ENCODE results near the gene MTMR6.

DNA sequence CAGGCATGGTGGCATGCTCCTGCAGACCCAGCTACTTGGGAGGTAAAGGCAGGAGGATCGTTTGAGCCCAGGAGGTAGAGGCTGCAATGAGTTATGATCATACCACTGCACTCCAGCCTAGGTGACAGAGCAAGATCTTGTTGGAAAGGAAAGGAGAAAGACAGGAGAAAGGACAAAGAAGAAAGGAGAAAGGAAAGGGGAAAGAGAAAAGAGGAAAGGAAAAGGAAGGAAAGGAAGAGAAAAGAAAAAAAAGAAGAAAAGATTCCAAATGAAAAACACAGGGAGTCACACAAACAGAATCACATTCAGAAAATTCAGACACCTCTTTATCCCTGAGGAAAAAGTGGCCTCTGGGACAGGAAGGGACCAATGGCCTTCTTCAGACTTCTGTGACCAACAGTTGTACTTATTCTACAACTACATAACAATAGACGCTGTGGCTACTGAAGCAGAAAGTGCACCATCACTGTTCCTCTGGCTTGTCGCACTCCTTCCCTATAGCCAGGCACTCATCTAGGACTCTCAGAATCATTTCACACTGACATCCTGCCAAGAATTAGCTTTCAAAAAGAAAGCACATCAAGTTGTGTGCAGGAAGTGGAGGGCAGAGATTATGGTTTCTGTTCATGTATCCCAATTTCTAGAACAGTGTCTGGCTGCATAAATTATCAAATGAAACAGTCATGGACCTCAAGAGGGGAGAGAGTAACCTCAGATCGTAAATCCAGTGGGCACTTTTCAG lies 5.9 kb downstream of the MTMR6 start:
- TF ChIP-seq CTCF (IDR thresholded peaks at IDR 0.05) (no peak), POLR2A (IDR thresholded peaks at IDR 0.05) (no peak)

All from thyroid gland (tissue), 4 donors.